Stimulated activated CD8-positive, alpha-beta memory T cell treated with anti-CD3 and anti-CD28 coated beads, Interleukin-12 subunit alpha, Interleukin-12 subunit beta, amount 100 ng/mL, for 1 hour (primary cell): ENCODE data around the gene ITIH2.
A peak's percentile ranks its signal among the peaks of the same experiment; 100 is the strongest.
"Not testable (repeated sequence)": the region's sequence is repeated elsewhere in the genome, so short reads cannot be mapped to it uniquely, and the experiment has no call there.

Source experiments
- DNase-seq: peaks from one replicate; pipeline ENCODE4 v3.0.0-alpha.2; 2020; ENCODE audit warnings: low read depth

The ITIH2 gene

DNA sequence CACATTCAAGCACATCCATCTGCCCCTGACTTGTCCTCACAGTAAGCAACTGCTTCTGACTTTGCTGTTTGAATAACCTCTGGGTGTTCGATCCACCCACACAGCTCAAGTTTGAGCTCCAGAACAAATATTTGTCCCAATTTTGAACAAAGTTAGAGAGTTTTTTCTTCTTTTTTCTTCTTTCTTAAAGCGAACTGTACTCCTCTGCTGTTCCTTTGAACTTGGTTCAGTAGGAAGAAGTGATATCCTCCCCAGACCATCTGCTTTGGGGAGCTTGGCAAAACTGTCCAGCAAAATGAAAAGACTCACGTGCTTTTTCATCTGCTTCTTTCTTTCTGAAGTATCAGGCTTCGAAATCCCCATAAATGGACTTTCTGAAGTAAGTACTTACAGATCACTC lies at the start of gene ITIH2:
ITIH2 (plus strand) TSS at position 177 of the 400 bp plus-strand sequence; CDS start at position 296, 119 bp downstream.
- DNase-seq, result no peak

- not testable (repeated sequence) for DNase-seq
Observed at GRCh38 chr10:7657079-7657478, 46.0 kb upstream of the ITIH2 start.

GRCh38 chr10:7657552-7657951 lies 45.6 kb upstream of the ITIH2 start:
- no peak for DNase-seq

DNA sequence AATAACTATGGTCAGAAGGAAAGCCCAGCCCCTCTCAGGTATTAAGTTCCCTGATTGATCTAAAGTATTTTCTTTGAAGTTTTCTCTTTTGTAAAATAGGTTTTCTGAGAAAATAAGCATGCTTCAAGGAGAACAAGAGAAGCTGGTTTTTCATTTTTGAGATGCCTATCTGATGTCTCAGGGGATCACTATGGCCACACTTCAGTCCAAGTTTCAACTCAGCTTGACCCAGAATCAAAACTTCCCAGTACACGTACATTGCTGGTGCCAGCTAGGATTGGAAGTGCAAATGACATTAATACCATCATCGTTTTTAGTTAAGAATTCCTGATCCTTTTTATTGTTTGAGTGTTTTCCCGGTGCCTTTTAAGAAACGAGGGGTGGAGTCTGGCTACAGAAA lies 43.6 kb upstream of the ITIH2 start:
- no peak for DNase-seq

DNA sequence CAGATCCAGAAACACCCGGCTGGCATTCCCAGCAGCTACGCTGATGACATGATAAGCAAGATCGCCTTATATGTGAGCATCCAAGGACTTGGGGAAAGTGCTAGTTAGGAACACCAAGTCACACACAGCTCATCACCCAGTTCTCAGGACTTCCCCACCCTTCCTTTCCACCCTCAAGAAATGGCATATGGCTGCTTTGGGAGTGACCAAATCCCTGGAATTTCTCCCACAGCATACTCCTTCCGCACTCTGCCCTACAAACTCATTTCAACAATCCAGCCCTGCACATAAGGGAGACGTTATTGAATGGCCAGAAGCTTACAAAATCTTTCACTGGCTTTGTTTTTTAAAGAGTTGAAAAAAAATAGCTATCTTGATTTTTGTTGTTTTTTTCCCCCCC lies 40.6 kb upstream of the ITIH2 start:
- DNase-seq, result no peak

GRCh38 chr10:7664707-7665106 lies 38.4 kb upstream of the ITIH2 start:
- DNase-seq, result no peak

- no peak for DNase-seq
Observed at GRCh38 chr10:7665767-7666166, 37.3 kb upstream of the ITIH2 start.

DNA sequence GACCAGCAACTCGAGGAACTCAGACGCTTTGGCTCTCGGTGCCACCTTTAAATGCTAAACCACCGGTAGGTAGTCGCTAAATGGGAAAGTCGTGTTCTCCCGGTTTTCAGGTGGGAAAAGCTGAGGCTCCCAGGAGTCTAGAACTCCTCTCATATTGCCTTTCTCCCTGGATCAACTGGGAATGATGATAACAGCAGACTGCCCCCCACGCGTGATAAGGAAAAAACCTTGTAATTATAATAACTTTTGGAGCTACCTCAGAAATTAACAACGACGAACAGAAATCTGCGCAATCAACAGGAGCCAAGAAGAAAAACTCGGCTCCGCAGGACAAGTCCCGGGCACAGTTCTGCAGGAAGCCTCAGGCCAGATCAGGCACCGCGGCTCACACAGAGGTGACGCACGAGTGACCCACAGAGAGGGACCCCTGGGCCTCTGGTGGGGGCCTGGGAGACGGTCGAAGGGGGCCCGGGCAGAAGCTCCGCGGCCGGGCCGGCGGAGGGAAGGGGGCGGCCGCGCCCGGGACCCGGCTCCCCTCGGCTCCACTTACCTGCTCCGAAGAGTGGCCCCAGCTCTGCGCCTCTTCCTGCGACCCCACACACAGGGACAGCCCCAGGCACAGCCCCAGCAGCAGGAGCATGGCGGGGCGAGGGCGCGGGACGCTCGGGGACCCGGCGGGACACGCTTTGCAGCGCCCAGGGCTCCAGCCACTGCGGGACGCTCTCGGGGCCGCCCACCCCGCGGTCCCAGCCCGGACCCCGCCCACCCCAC lies 36.7 kb upstream of the ITIH2 start, which contains the start of gene ITIH5:
ITIH5 (minus strand) TSS at position 714 of the 771 bp plus-strand sequence; CDS start at position 640, 74 bp downstream.
- no peak for DNase-seq

DNA sequence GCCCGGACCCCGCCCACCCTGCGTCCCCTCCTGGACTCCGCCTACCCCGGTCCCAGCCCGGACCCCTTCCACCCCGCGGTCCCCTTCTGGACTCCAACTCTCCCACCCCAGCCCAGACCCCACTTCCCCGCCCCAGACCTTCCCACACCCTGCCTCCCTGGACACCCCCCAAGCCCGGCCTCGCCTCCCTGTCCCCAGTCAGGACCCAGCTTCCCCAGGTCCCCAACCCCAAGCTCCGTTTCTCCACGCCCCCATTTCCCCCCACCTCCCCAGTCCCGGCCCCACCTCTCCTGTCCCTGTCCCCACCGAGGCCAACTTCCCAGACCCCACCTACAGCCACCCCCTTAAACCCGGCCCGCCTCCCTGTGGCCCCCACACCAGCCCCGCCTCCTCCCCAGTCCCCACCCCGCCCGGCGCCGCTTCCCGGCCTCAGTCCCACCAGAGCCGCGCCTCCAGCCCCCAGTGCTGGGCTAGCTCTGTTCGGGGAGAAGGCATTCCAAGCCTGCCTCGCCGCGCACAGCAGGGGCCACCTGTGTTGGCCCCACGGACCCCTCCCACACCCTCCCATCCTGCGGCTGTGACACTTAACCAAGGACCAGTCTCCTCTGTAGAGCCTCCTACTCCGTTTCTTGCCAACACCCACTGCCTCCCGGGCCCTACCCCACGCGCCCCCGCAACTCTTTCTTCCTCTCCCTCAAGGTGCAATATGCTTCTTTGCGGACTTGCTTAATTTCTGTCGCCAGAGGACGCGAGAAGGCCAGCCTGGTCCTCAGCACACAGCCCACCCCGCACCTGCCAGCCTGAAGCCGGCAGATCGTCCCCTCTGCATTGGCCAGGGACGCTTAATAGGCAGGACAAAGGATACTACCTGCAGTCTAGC lies 35.6 kb upstream of the ITIH2 start:
- no peak for DNase-seq

GRCh38 chr10:7670157-7670556 lies 33.0 kb upstream of the ITIH2 start:
- DNase-seq, result no peak

DNA sequence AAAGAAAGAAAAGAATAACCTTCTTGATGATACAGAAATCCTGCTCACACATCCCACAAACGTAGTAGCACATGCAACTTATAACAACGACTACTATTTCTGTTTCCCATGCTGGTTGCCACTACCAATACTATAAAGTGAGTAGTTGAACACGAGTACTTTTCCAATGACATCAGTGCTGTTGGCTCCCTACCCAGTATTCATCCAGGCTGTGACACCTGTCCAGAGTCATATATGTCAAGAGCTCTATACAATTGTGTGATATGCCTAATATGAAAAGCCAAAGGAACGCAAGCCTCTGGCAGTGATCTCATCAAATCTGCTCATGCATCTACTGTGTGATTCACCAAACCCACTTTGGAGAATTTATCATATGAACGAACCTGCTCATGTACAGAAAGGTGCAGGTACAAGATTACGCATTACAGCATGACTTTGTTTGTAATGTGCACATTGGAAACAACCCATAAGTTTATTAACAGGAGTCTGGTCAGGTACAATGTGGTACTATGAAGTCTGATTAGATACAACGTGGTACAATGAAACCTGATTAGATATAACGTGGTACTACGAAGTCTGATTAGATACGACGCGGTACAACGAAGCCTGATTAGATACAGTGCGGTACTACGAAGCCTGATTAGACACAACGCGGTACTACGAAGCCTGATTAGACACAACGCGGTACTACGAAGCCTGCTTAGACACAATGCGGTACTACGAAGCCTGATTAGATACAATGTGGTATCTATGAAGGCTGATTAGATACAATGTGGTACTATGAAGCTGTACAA lies 30.6 kb upstream of the ITIH2 start:
- DNase-seq, result no peak

GRCh38 chr10:7679256-7679655 lies 23.9 kb upstream of the ITIH2 start:
- no peak for DNase-seq

DNA sequence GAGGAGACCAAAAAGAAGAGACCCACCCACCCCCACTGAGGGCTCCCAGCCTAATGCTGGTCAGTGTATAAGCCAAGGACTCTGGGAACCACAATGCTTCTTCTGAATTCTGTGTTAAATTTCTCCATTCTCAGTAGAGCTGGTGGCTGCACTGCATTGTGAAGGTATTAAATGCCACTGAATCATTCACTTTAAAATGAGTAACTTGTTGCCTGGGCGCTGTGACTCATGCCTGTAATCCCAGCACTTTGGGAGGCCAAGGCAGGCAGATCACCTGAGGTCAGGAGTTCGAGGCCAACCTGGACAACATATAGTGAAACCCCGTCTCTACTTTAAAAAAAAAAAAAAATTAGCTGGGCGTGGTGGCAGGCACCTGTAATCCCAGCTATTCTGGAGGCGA lies 23.0 kb upstream of the ITIH2 start:
- not testable (repeated sequence) for DNase-seq

DNA sequence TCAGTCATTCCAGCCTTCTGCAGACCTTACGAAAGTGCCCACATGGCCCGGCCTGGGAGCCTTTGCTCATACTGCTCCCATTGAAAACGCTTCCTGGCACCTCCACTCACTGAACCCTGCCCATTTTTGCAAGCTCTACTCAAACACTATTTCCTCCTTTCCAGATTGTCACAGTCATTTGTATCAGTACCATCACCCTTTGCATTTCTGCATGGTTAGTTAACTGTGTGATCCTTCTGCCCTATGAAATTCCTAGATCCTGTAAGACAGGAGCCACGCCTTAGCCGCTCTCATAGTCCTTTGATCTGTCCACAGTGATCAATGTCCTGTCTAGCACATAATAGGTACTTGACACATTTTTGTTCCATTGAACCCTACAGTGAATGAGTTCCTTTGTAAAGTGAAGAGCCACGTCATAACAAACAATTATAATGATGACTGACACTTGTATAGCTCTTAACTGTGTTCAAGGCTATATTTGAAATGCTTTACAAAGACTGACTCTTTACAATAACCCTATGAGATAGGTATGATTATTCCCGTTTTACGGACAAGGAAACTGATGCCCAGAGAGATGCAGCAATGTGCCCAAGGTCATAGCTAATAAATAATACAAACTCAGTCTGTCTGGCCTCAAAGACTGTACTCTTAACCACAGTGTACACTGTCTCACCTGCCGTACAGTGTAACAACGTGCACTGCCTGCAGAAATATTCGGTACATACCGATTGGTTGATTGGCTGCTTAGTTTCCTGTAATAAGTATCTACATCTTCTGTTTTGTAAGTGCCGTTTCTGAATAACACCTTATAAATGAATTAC lies 16.6 kb upstream of the ITIH2 start:
- DNase-seq, result no peak

DNA sequence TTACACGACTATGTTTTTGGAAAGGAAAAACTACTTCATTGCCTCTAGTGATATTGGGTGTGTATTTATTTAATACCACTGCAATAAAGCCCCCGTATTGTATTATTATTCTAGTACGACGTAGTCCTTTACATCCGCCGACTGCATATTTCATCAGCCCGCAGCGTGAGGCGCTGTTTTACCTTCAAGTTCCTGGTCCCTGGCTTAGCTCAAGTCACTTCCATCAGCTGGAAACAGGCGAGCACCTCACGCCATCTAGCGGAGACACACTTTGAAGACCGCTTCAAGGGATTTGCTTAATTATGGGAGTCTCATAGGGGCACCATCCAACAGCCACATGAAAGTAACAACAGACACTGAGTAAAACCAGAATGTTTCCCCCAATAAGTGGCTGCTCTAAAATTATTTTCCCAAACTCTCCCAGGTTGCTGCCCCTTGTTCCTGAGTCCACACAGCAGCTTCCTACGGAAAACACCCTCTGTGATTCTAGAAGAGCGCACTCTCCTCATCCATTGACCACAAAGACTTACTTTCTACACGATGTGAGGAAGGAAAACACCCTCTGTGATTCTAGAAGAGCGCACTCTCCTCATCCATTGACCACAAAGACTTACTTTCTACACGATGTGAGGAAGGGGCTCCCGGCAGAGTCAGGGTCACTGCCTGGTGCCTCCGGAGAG lies 15.7 kb upstream of the ITIH2 start:
- peak; percentile 56 for DNase-seq

GRCh38 chr10:7689591-7689990 lies 13.5 kb upstream of the ITIH2 start:
- DNase-seq, result no peak

DNA sequence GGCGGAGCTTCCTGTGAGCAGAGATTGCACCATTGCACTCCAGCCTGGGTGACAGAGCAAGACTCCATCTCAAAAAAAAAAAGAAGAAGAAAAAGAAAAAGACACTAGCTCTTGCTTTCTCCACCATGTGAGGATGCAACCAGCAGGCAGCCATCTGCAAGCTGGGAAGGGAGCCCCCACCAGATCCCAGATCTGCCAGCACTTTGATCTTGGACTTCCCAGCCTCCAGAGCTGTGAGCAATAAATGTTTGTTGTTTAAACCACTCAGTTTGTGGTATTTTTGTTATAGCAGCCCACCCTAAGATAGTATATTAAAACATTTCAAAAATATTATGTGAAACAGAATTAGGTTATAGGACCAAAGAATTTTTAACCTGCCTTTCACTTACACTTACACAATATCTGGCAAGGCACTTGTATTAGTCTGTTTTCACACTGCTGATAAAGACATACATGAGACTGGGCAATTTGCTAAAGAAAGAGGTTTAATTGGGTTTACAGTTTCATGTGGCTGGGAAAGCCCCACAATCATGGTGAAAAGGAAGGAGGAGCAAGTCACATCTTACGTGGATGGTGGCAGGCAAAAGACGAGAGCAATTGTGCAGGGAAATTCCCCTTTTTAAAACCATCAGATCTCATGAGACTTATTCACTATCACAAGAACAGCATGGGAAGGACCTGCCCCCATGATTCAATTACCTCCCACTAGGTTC lies 12.1 kb upstream of the ITIH2 start:
- not testable (repeated sequence) for DNase-seq

GRCh38 chr10:7692368-7692767 lies 10.7 kb upstream of the ITIH2 start:
- not testable (repeated sequence) for DNase-seq

- DNase-seq, result not testable (repeated sequence)
Observed at GRCh38 chr10:7693194-7693593, 9.9 kb upstream of the ITIH2 start.

DNA sequence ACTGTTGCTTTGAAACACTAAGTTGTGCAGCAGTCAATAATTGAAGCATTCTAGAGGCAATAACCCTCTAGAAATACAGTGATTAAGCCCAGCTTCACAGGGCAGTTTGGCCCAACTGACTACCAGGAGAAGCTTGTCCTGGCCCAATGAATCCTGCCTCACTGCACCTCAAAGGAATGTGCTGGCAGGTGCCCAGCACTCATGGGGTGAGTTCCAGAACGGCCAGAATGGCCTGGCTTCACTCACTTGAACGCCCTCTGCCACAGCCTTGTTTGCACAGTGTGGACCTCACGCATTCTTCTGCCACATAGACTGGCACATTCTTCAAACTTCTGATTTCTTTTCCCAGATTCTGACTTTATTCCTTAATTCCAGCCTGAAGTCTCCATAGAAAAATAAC lies 6.6 kb upstream of the ITIH2 start:
- DNase-seq, result no peak
